GM12878 (cell line): ENCODE results near the gene CYB5B. TPM values are rescaled to one million over a fixed set of nuclear protein-coding genes. Genes with fewer than 3 reads are reported as not detected.

Experiments used
- ATF7 ChIP-seq: fragments of 450-650 bp; IDR thresholded peaks from 2 replicates; pipeline ENCODE4 v1.6.1; 2016; ENCODE audit warnings: low read depth, mild to moderate bottlenecking
- CBFB ChIP-seq: IDR thresholded peaks from 2 replicates; pipeline ENCODE4 v1.6.1; 2016; ENCODE audit warnings: antibody characterized with exemption, low read depth
- CHD2 ChIP-seq: IDR thresholded peaks from 2 replicates; pipeline ENCODE4 v1.6.1; 2011; ENCODE audit warnings: low read depth, low read length, improper control_type of control experiment, borderline replicate concordance
- CREB1 ChIP-seq: IDR thresholded peaks from 2 replicates; pipeline ENCODE4 v1.6.1; 2012; ENCODE audit warnings: low read depth, mild to moderate bottlenecking, inconsistent platforms
- CTCF ChIP-seq, 3 experiments: IDR thresholded peaks in 2 of 3; conservative IDR thresholded peaks in 1 of 3; 2 replicates each; pipeline ENCODE4 v1.5.1; 2011; ENCODE audit warnings: low read depth in 3 of 3, low read length in 3 of 3, mild to moderate bottlenecking in 3 of 3, control low read depth in 2 of 3, moderate library complexity in 2 of 3, inconsistent platforms in 1 of 3, mixed read lengths in 1 of 3; ENCODE audit not compliant: control insufficient read depth in 2 of 3, insufficient read depth in 1 of 3; ENCODE audit errors: extremely low read depth in 1 of 3
- EGR1 ChIP-seq, 2 experiments: IDR thresholded peaks; 1 replicate in 1 of 2; 2 replicates in 1 of 2; pipeline ENCODE4 v1.6.1; 2011 to 2012; ENCODE audit warnings: low read depth in 2 of 2, low read length in 2 of 2, borderline replicate concordance in 1 of 2, mild to moderate bottlenecking in 1 of 2, moderate library complexity in 1 of 2
- EP300 ChIP-seq, 2 experiments: fragments of 150-350 bp in 1 of 2; IDR thresholded peaks; 2 replicates each; pipeline ENCODE4 v1.6.1; 2011 to 2012; ENCODE audit warnings: low read depth in 2 of 2, low read length in 2 of 2, borderline replicate concordance in 1 of 2, improper control_type of control experiment in 1 of 2, inconsistent platforms in 1 of 2; ENCODE audit not compliant: control insufficient read depth in 1 of 2
- FOXK2 ChIP-seq: fragments of 450-650 bp; IDR thresholded peaks from 2 replicates; pipeline ENCODE4 v1.6.1; 2017; ENCODE audit warnings: mild to moderate bottlenecking, moderate library complexity
- IRF4 ChIP-seq: IDR thresholded peaks from 2 replicates; pipeline ENCODE4 v1.6.1; 2011; ENCODE audit warnings: low read depth, low read length
- LARP7 ChIP-seq: fragments of 450-650 bp; IDR thresholded peaks from 2 replicates; pipeline ENCODE4 v1.6.1; 2017; ENCODE audit warnings: mild to moderate bottlenecking
- RAD21 ChIP-seq: IDR thresholded peaks from 2 replicates; pipeline ENCODE4 v1.6.1; 2011; ENCODE audit warnings: mild to moderate bottlenecking, low read depth, low read length, moderate library complexity; ENCODE audit not compliant: insufficient read depth
- RUNX3 ChIP-seq: IDR thresholded peaks from 2 replicates; pipeline ENCODE4 v1.6.1; 2012; ENCODE audit warnings: low read length, inconsistent platforms
- SREBF2 ChIP-seq: IDR thresholded peaks from 2 replicates; pipeline ENCODE4 v1.6.1; 2012; ENCODE audit warnings: mild to moderate bottlenecking, low read length
- SRF ChIP-seq, 2 experiments: IDR thresholded peaks; 2 replicates each; pipeline ENCODE4 v1.6.1; 2011; ENCODE audit warnings: low read depth in 2 of 2, low read length in 2 of 2, mild to moderate bottlenecking in 1 of 2, moderate library complexity in 1 of 2
- SUZ12 ChIP-seq: fragments of 200-600 bp; sonication (generic); IDR thresholded peaks from one replicate; pipeline ENCODE4 v1.6.1; 2018; ENCODE audit warnings: antibody characterized with exemption, mild to moderate bottlenecking; ENCODE audit not compliant: unreplicated experiment
- YBX1 ChIP-seq: fragments of 450-650 bp; IDR thresholded peaks from 2 replicates; pipeline ENCODE4 v1.6.1; 2016; ENCODE audit warnings: antibody characterized with exemption
- ZNF217 ChIP-seq: fragments of 450-650 bp; IDR thresholded peaks from 2 replicates; pipeline ENCODE4 v1.6.1; 2017; ENCODE audit warnings: antibody characterized with exemption, mild to moderate bottlenecking
- polyA plus RNA-seq, 11 experiments: library from polyadenylated mRNA; depleted of rRNA in 4 of 11; unstranded in 6 of 11; stranded (reverse) in 5 of 11; fragments of >200 nt; fragmentation: Nextera tagmentation in 4 of 11; fragmentation: Illumina TruSeq in 1 of 11; extraction: Ambion mirVana in 4 of 11; extraction: Trizol in 1 of 11; gene quantifications; 1 replicate in 1 of 11; 2 replicates in 10 of 11; pipeline versions ENCODE4 v1.2.1 to v1.2.3, GENCODE V29; 2011 to 2016; ENCODE audit warnings: inconsistent platforms in 2 of 11, missing spikeins in 2 of 11, low read depth in 1 of 11
- total RNA-seq, 4 experiments: library from RNA; depleted of rRNA in 3 of 4; stranded (reverse); fragments of >200 nt in 3 of 4; fragmentation: Illumina TruSeq in 1 of 4; extraction: Trizol in 1 of 4; gene quantifications; 2 replicates each; pipeline versions ENCODE4 v1.2.1 to v1.2.3, GENCODE V29; 2013 to 2021
- TF ChIP-seq, protein P1 (sequence below): fragments of 150-350 bp; IDR thresholded peaks from 2 replicates; pipeline ENCODE4 v1.6.1; 2014; ENCODE audit warnings: mild to moderate bottlenecking, low read depth, low read length
- TF ChIP-seq, protein P2 (sequence below): IDR thresholded peaks from 2 replicates; pipeline ENCODE4 v1.6.1; 2011; ENCODE audit warnings: mild to moderate bottlenecking, low read depth, low read length, moderate library complexity; ENCODE audit not compliant: insufficient replicate concordance
- TF ChIP-seq, protein P3 (sequence below): fragments of 450-650 bp; conservative IDR thresholded peaks from 2 replicates; pipeline ENCODE4 v1.6.1; 2017; ENCODE audit warnings: mild to moderate bottlenecking, moderate library complexity

The CYB5B gene
- total and polyA plus RNA-seq, 10 of the 15 experiments (the other 5 are each of a cell fraction or from before 2014, with no cell fraction given) = 145 to 305 (median 179) TPM

GRCh38 chr16:69465083-69465721, 40.8 kb downstream of the CYB5B start (continued):
- TF ChIP-seq, protein P1, sequence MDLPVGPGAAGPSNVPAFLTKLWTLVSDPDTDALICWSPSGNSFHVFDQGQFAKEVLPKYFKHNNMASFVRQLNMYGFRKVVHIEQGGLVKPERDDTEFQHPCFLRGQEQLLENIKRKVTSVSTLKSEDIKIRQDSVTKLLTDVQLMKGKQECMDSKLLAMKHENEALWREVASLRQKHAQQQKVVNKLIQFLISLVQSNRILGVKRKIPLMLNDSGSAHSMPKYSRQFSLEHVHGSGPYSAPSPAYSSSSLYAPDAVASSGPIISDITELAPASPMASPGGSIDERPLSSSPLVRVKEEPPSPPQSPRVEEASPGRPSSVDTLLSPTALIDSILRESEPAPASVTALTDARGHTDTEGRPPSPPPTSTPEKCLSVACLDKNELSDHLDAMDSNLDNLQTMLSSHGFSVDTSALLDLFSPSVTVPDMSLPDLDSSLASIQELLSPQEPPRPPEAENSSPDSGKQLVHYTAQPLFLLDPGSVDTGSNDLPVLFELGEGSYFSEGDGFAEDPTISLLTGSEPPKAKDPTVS = no peak
- no peak for TF ChIP-seq RUNX3
- TF ChIP-seq EP300 (IDR thresholded peaks at IDR 0.05; ENCODE audit: borderline replicate concordance in 1 of 2, control insufficient read depth in 1 of 2, low read depth in 2 of 2, low read length in 2 of 2) = peak in 1 of 2 experiments; percentile 53; a peak in 1 of 4 replicates
- TF ChIP-seq IRF4 = 0 out of 2 replicates have a peak, but pooled peaks have one; percentile 8
- TF ChIP-seq, protein P2, sequence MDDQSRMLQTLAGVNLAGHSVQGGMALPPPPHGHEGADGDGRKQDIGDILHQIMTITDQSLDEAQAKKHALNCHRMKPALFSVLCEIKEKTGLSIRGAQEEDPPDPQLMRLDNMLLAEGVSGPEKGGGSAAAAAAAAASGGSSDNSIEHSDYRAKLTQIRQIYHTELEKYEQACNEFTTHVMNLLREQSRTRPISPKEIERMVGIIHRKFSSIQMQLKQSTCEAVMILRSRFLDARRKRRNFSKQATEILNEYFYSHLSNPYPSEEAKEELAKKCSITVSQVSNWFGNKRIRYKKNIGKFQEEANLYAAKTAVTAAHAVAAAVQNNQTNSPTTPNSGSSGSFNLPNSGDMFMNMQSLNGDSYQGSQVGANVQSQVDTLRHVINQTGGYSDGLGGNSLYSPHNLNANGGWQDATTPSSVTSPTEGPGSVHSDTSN = no peak
- TF ChIP-seq SUZ12 = no peak
- TF ChIP-seq CBFB = no peak
- TF ChIP-seq CHD2 = no peak
- no peak for TF ChIP-seq LARP7
- TF ChIP-seq RAD21 = peak; percentile 35; the same call in 1 of the 2 replicates
- TF ChIP-seq CREB1 = no peak
- TF ChIP-seq, protein P3, sequence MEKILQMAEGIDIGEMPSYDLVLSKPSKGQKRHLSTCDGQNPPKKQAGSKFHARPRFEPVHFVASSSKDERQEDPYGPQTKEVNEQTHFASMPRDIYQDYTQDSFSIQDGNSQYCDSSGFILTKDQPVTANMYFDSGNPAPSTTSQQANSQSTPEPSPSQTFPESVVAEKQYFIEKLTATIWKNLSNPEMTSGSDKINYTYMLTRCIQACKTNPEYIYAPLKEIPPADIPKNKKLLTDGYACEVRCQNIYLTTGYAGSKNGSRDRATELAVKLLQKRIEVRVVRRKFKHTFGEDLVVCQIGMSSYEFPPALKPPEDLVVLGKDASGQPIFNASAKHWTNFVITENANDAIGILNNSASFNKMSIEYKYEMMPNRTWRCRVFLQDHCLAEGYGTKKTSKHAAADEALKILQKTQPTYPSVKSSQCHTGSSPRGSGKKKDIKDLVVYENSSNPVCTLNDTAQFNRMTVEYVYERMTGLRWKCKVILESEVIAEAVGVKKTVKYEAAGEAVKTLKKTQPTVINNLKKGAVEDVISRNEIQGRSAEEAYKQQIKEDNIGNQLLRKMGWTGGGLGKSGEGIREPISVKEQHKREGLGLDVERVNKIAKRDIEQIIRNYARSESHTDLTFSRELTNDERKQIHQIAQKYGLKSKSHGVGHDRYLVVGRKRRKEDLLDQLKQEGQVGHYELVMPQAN = 0 out of 2 replicates have a peak, but pooled peaks have one; percentile 0
- no peak for TF ChIP-seq EGR1 (IDR thresholded peaks at IDR 0.05; ENCODE audit: borderline replicate concordance in 1 of 2, low read depth in 2 of 2, low read length in 2 of 2)
- no peak for TF ChIP-seq ZNF217
- peak in 1 of 3 experiments; percentile 5; a peak in 1 of 6 replicates for TF ChIP-seq CTCF (IDR thresholded peaks at IDR 0.05 in 2 of 3, conservative IDR thresholded peaks at IDR 0.05 in 1 of 3; ENCODE audit: control insufficient read depth in 2 of 3, extremely low read depth in 1 of 3, insufficient read depth in 1 of 3, low read depth in 3 of 3, low read length in 3 of 3)
- peak; percentile 32; the same call in 1 of the 2 replicates for TF ChIP-seq ATF7
- 0 out of 2 replicates have a peak, but pooled peaks have one; percentile 4 for TF ChIP-seq SREBF2
- no peak for TF ChIP-seq SRF (IDR thresholded peaks at IDR 0.05; ENCODE audit: low read depth in 2 of 2, low read length in 2 of 2)
- TF ChIP-seq FOXK2 = no peak
- no peak for TF ChIP-seq YBX1
